ENCODE results near the gene ESRRG.

ESRRG gene
- 0 to 0.17 (median 0) reads per million in 3 donors for total RNA-seq

GRCh38 chr1:216723274-216723780 lies at the start of gene ESRRG:
Gene ESRRG, minus strand, starts transcription at chr1:216723429. Its CDS starts 130 bp downstream, at chr1:216723299.
- H3K4me3 ChIP-seq (ENCODE audit: insufficient read depth, low read depth, low read length, poor library complexity, severe bottlenecking): no peak within 1 kb of the TSS
- no peaks in the 10 kb centered on the region for H3K9me3 ChIP-seq (ENCODE audit: control insufficient read depth, low read length)
- no peak for DNase-seq
- H3K27ac ChIP-seq (ENCODE audit: insufficient read depth, low read length, poor library complexity, severe bottlenecking): no peak within 1 kb of the TSS
- H3K4me1 ChIP-seq (ENCODE audit: control insufficient read depth, insufficient read depth, low read length, poor library complexity, severe bottlenecking): no peaks in the 10 kb centered on the region
- H3K36me3 ChIP-seq (ENCODE audit: control insufficient read depth, insufficient read depth, low read length): no peaks in the 10 kb centered on the region
- no peaks in the 10 kb centered on the region for H3K27me3 ChIP-seq (replicated peaks; ENCODE audit: control insufficient read depth, insufficient read depth, low read length, poor library complexity, severe bottlenecking)

DNA sequence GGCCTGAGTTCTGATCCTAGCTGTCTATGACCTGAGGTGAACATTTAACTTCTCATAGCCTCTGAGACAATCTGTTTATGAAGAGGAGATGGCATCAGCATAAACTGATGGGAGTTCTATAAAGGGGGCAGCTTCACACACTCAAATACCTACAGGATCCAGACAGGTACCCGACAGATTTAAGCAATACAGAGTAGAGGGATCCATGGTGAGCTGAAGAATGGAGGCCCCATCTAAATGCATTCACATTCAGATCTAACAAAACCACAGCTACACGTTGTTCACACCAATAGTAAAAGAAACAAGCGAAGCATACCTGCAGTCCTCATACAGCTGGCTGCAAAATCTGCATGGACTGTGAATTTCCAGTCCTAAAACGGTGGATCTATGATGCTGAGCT lies 48.7 kb upstream of the ESRRG start:
- Histone ChIP-seq H3K9me3 (ENCODE audit: control insufficient read depth, low read length) (no peaks in the 10 kb centered on the region), H3K4me1 (ENCODE audit: control insufficient read depth, insufficient read depth, low read length, poor library complexity, severe bottlenecking) (no peaks in the 10 kb centered on the region), H3K36me3 (ENCODE audit: control insufficient read depth, insufficient read depth, low read length) (no peaks in the 10 kb centered on the region), H3K27ac (ENCODE audit: insufficient read depth, low read length, poor library complexity, severe bottlenecking) (no peak overlapping the region), H3K4me3 (ENCODE audit: insufficient read depth, low read depth, low read length, poor library complexity, severe bottlenecking) (no peak overlapping the region), H3K27me3 (replicated peaks; ENCODE audit: control insufficient read depth, insufficient read depth, low read length, poor library complexity, severe bottlenecking) (no peaks in the 10 kb centered on the region)
- DNase-seq: no peak

DNA sequence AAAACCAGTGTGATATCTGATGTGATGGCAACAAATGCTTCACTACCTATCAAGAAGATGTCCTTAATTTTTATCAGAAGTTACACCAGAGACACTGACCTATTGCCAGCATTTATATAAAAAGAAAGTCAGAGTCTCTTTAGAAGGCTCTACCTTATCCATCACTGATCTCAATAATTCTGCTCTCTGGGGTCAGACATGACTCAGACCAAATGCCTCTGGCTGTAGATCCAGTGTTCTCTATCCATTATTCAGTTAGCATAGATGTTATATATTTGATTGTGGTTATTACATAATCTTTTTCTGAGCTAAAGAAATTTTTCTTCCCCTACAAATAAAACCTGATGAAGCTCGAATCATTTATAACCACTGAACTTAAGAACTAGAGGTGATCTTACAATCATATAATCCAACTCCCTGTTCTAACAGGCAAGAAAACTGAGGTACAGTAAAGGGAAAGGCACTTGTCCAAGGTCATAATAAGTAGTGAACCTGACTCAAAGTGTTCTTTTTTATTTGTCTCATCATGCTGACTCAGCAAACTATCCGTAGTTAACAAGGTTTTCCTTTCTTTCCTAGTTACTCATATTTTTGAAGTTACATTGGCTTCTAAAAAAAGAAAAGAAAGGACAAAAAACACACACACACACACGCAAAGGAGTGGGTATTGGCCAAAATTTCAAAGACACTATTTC lies 43.6 kb upstream of the ESRRG start:
- DNase-seq: no peak
- no peaks in the 10 kb centered on the region for H3K9me3 ChIP-seq (ENCODE audit: control insufficient read depth, low read length)
- H3K27ac ChIP-seq (ENCODE audit: insufficient read depth, low read length, poor library complexity, severe bottlenecking): no peak overlapping the region
- H3K27me3 ChIP-seq (replicated peaks; ENCODE audit: control insufficient read depth, insufficient read depth, low read length, poor library complexity, severe bottlenecking): no peaks in the 10 kb centered on the region
- no peaks in the 10 kb centered on the region for H3K36me3 ChIP-seq (ENCODE audit: control insufficient read depth, insufficient read depth, low read length)
- H3K4me3 ChIP-seq (ENCODE audit: insufficient read depth, low read depth, low read length, poor library complexity, severe bottlenecking): no peak overlapping the region
- H3K4me1 ChIP-seq (ENCODE audit: control insufficient read depth, insufficient read depth, low read length, poor library complexity, severe bottlenecking): no peaks in the 10 kb centered on the region

DNA sequence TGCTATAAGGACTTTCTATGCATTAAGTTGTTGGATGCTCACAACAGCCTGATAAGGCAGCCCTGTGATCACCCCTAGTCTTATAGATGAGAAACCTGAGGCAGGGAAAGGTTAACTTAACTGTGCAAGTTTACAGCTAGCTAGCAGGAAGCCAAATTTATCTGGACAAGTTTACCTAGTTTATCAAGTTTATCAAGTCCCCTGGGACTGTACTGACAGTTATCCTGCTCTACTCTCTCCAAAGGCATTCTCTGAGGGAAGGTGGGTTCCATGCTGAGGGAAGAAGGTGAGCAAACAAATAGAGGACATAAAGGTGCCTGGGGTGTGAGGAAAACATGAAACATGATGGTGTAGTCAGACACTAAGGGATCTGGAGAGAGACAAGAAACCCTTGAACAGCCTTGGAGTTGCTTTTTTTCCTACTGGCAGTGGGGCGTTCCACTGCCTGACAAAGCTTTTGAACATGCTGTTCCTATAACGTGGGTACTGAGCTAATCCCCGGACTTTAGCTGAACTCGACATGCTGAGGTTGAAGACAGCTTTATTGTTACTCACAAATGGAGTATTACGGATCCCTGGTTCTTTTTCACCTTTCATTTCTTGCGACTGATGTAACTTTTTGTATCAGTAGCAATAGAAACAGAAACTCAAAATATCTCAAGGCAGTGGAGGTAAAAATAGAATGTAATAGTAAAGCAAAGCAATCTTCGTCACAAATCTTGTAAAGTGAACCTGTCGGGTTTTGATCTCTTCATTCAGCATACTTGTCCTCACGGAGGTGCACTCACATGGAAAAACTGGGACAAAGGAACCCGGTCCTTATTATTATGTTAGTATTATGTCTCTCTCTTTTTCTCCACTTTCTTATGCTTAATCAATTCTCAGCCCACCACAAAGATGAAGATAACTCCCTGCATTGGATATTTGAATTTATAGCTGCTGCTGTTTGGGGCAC lies 42.4 kb upstream of the ESRRG start:
- DNase-seq: no peak
- no peaks in the 10 kb centered on the region for H3K36me3 ChIP-seq (ENCODE audit: control insufficient read depth, insufficient read depth, low read length)
- H3K9me3 ChIP-seq (ENCODE audit: control insufficient read depth, low read length): no peaks in the 10 kb centered on the region
- no peaks in the 10 kb centered on the region for H3K27me3 ChIP-seq (replicated peaks; ENCODE audit: control insufficient read depth, insufficient read depth, low read length, poor library complexity, severe bottlenecking)
- H3K4me3 ChIP-seq (ENCODE audit: insufficient read depth, low read depth, low read length, poor library complexity, severe bottlenecking): no peak overlapping the region
- H3K27ac ChIP-seq (ENCODE audit: insufficient read depth, low read length, poor library complexity, severe bottlenecking): no peak overlapping the region
- H3K4me1 ChIP-seq (ENCODE audit: control insufficient read depth, insufficient read depth, low read length, poor library complexity, severe bottlenecking): no peaks in the 10 kb centered on the region

GRCh38 chr1:216758161-216758560 lies 34.9 kb upstream of the ESRRG start:
- Histone ChIP-seq H3K4me1 (ENCODE audit: control insufficient read depth, insufficient read depth, low read length, poor library complexity, severe bottlenecking) (no peaks in the 10 kb centered on the region), H3K9me3 (ENCODE audit: control insufficient read depth, low read length) (no peaks in the 10 kb centered on the region), H3K27me3 (replicated peaks; ENCODE audit: control insufficient read depth, insufficient read depth, low read length, poor library complexity, severe bottlenecking) (no peaks in the 10 kb centered on the region), H3K36me3 (ENCODE audit: control insufficient read depth, insufficient read depth, low read length) (no peaks in the 10 kb centered on the region), H3K4me3 (ENCODE audit: insufficient read depth, low read depth, low read length, poor library complexity, severe bottlenecking) (no peak overlapping the region), H3K27ac (ENCODE audit: insufficient read depth, low read length, poor library complexity, severe bottlenecking) (no peak overlapping the region)
- DNase-seq: no peak

- H3K4me1 ChIP-seq (ENCODE audit: control insufficient read depth, insufficient read depth, low read length, poor library complexity, severe bottlenecking): no peaks in the 10 kb centered on the region
- no peak overlapping the region for H3K4me3 ChIP-seq (ENCODE audit: insufficient read depth, low read depth, low read length, poor library complexity, severe bottlenecking)
- H3K36me3 ChIP-seq (ENCODE audit: control insufficient read depth, insufficient read depth, low read length): no peaks in the 10 kb centered on the region
- no peak overlapping the region for H3K27ac ChIP-seq (ENCODE audit: insufficient read depth, low read length, poor library complexity, severe bottlenecking)
- no peaks in the 10 kb centered on the region for H3K9me3 ChIP-seq (ENCODE audit: control insufficient read depth, low read length)
- H3K27me3 ChIP-seq (replicated peaks; ENCODE audit: control insufficient read depth, insufficient read depth, low read length, poor library complexity, severe bottlenecking): no peaks in the 10 kb centered on the region
- DNase-seq: no peak
Measured at GRCh38 chr1:216757110-216757509, 33.9 kb upstream of the ESRRG start.

- no peaks in the 10 kb centered on the region for H3K4me1 ChIP-seq (ENCODE audit: control insufficient read depth, insufficient read depth, low read length, poor library complexity, severe bottlenecking)
- no peaks in the 10 kb centered on the region for H3K36me3 ChIP-seq (ENCODE audit: control insufficient read depth, insufficient read depth, low read length)
- no peak for DNase-seq
- H3K27ac ChIP-seq (ENCODE audit: insufficient read depth, low read length, poor library complexity, severe bottlenecking): no peak overlapping the region
- H3K27me3 ChIP-seq (replicated peaks; ENCODE audit: control insufficient read depth, insufficient read depth, low read length, poor library complexity, severe bottlenecking): no peaks in the 10 kb centered on the region
- no peaks in the 10 kb centered on the region for H3K9me3 ChIP-seq (ENCODE audit: control insufficient read depth, low read length)
- no peak overlapping the region for H3K4me3 ChIP-seq (ENCODE audit: insufficient read depth, low read depth, low read length, poor library complexity, severe bottlenecking)
Measured at GRCh38 chr1:216750961-216751360, 27.7 kb upstream of the ESRRG start.

GRCh38 chr1:216750031-216750627 lies 26.9 kb upstream of the ESRRG start:
- H3K36me3 ChIP-seq (ENCODE audit: control insufficient read depth, insufficient read depth, low read length): no peaks in the 10 kb centered on the region
- no peaks in the 10 kb centered on the region for H3K9me3 ChIP-seq (ENCODE audit: control insufficient read depth, low read length)
- H3K27ac ChIP-seq (ENCODE audit: insufficient read depth, low read length, poor library complexity, severe bottlenecking): no peak overlapping the region
- no peaks in the 10 kb centered on the region for H3K4me1 ChIP-seq (ENCODE audit: control insufficient read depth, insufficient read depth, low read length, poor library complexity, severe bottlenecking)
- no peak for DNase-seq
- no peaks in the 10 kb centered on the region for H3K27me3 ChIP-seq (replicated peaks; ENCODE audit: control insufficient read depth, insufficient read depth, low read length, poor library complexity, severe bottlenecking)
- H3K4me3 ChIP-seq (ENCODE audit: insufficient read depth, low read depth, low read length, poor library complexity, severe bottlenecking): no peak overlapping the region

DNA sequence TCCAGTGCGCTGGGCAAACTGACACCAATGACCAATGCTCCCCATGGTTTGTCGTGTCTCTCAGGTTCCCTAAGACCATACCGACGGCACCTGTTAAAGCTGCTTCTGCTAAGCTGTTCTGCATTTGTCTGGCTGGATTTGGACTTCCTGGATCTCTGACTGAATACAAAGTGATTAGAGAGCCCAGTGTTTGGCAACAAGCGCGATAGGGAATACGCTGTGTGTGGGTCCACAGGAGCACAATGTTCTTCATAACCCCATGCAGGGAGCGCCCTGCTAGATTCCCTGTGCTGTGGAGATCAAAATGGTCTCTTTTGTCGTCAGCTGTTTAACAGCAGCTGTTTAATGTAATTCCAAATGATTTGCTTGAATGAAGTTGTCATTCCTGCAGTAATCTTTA lies 26.0 kb upstream of the ESRRG start:
- Histone ChIP-seq H3K4me3 (ENCODE audit: insufficient read depth, low read depth, low read length, poor library complexity, severe bottlenecking) (no peak overlapping the region), H3K9me3 (ENCODE audit: control insufficient read depth, low read length) (no peaks in the 10 kb centered on the region), H3K4me1 (ENCODE audit: control insufficient read depth, insufficient read depth, low read length, poor library complexity, severe bottlenecking) (no peaks in the 10 kb centered on the region), H3K36me3 (ENCODE audit: control insufficient read depth, insufficient read depth, low read length) (no peaks in the 10 kb centered on the region), H3K27me3 (replicated peaks; ENCODE audit: control insufficient read depth, insufficient read depth, low read length, poor library complexity, severe bottlenecking) (no peaks in the 10 kb centered on the region), H3K27ac (ENCODE audit: insufficient read depth, low read length, poor library complexity, severe bottlenecking) (no peak overlapping the region)
- DNase-seq: no peak
